ENCODE results near the gene FAM163A.

FAM163A gene

GRCh38 chr1:179748772-179749171, 5.7 kb downstream of the FAM163A start:
- no peak overlapping the region for H3K4me3 ChIP-seq (ENCODE audit: low read length)
- no peaks in the 10 kb centered on the region for H3F3A ChIP-seq (ENCODE audit: control insufficient read depth, insufficient read depth)
- no peaks in the 10 kb centered on the region for H3K9me2 ChIP-seq (replicated peaks; ENCODE audit: control insufficient read depth, low read length)
- H3K9me3 ChIP-seq (ENCODE audit: control insufficient read depth, insufficient read depth, low read length), result no peaks in the 10 kb centered on the region; the same call in 1 of the 2 replicates
- H3K4me1 ChIP-seq (ENCODE audit: control insufficient read depth, low read length), result no peaks in the 10 kb centered on the region
- no peaks in the 10 kb centered on the region for H3K36me3 ChIP-seq (ENCODE audit: control insufficient read depth, low read length)
- H4K20me1 ChIP-seq (ENCODE audit: control insufficient read depth, insufficient read depth, low read depth, low read length), result no peaks in the 10 kb centered on the region
- TF ChIP-seq EZH2phosphoT487 (IDR thresholded peaks at IDR 0.05; ENCODE audit: borderline replicate concordance, low read length), result no peak
- TF ChIP-seq, protein P1, sequence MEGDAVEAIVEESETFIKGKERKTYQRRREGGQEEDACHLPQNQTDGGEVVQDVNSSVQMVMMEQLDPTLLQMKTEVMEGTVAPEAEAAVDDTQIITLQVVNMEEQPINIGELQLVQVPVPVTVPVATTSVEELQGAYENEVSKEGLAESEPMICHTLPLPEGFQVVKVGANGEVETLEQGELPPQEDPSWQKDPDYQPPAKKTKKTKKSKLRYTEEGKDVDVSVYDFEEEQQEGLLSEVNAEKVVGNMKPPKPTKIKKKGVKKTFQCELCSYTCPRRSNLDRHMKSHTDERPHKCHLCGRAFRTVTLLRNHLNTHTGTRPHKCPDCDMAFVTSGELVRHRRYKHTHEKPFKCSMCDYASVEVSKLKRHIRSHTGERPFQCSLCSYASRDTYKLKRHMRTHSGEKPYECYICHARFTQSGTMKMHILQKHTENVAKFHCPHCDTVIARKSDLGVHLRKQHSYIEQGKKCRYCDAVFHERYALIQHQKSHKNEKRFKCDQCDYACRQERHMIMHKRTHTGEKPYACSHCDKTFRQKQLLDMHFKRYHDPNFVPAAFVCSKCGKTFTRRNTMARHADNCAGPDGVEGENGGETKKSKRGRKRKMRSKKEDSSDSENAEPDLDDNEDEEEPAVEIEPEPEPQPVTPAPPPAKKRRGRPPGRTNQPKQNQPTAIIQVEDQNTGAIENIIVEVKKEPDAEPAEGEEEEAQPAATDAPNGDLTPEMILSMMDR (IDR thresholded peaks at IDR 0.05; ENCODE audit: low read depth, low read length, poor library complexity, severe bottlenecking), result no peak
- no peaks in the 10 kb centered on the region for H3K79me2 ChIP-seq (ENCODE audit: control insufficient read depth, low read length)
- H3K27me3 ChIP-seq (ENCODE audit: control insufficient read depth, low read length), result no peaks in the 10 kb centered on the region
- H3K4me2 ChIP-seq (ENCODE audit: low read length), result no peak overlapping the region
- H3K27ac ChIP-seq (ENCODE audit: low read depth, low read length), result no peak overlapping the region

DNA sequence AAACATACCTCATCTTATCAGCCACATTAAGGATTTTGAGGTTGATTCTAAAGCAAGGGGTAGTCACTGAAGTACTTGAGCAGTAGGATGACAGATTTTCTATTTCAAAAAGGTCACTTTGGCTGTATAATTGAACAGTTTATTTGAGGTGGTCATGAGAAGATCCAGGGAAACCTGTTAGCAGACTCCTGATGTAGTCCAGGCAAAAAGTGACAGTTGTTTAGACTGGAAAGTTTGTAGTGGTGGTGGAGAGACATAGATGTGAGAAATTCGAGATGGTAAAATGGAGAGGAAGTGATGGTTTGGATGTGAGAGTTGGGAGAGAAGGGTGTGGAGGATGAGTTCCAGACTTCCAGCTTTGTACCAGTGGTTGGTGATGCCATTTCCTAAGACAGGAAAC, 7.5 kb downstream of the FAM163A start:
- Histone ChIP-seq H3K36me3 (ENCODE audit: control insufficient read depth, low read length) (no peaks in the 10 kb centered on the region), H3K4me3 (ENCODE audit: low read length) (no peak overlapping the region), H3K79me2 (ENCODE audit: control insufficient read depth, low read length) (no peaks in the 10 kb centered on the region), H3K27me3 (ENCODE audit: control insufficient read depth, low read length) (no peaks in the 10 kb centered on the region), H3K4me1 (ENCODE audit: control insufficient read depth, low read length) (no peaks in the 10 kb centered on the region), H3F3A (ENCODE audit: control insufficient read depth, insufficient read depth) (no peaks in the 10 kb centered on the region), H3K4me2 (ENCODE audit: low read length) (no peak overlapping the region), H3K9me2 (replicated peaks; ENCODE audit: control insufficient read depth, low read length) (no peaks in the 10 kb centered on the region), H4K20me1 (ENCODE audit: control insufficient read depth, insufficient read depth, low read depth, low read length) (no peaks in the 10 kb centered on the region), H3K9me3 (ENCODE audit: control insufficient read depth, insufficient read depth, low read length) (no peaks in the 10 kb centered on the region), H3K27ac (ENCODE audit: low read depth, low read length) (no peak overlapping the region)
- TF ChIP-seq, protein P1 (IDR thresholded peaks at IDR 0.05; ENCODE audit: low read depth, low read length, poor library complexity, severe bottlenecking), result no peak
- no peak for TF ChIP-seq EZH2phosphoT487 (IDR thresholded peaks at IDR 0.05; ENCODE audit: borderline replicate concordance, low read length)

GRCh38 chr1:179753061-179753460, 10.0 kb downstream of the FAM163A start:
- Histone ChIP-seq H3K79me2 (ENCODE audit: control insufficient read depth, low read length) (no peaks in the 10 kb centered on the region), H3K27me3 (ENCODE audit: control insufficient read depth, low read length) (no peaks in the 10 kb centered on the region), H3F3A (ENCODE audit: control insufficient read depth, insufficient read depth) (no peaks in the 10 kb centered on the region), H3K4me3 (ENCODE audit: low read length) (no peak overlapping the region), H3K36me3 (ENCODE audit: control insufficient read depth, low read length) (no peaks in the 10 kb centered on the region), H3K4me2 (ENCODE audit: low read length) (no peak overlapping the region), H3K27ac (ENCODE audit: low read depth, low read length) (no peak overlapping the region), H4K20me1 (ENCODE audit: control insufficient read depth, insufficient read depth, low read depth, low read length) (no peaks in the 10 kb centered on the region), H3K9me3 (ENCODE audit: control insufficient read depth, insufficient read depth, low read length) (no peaks in the 10 kb centered on the region), H3K4me1 (ENCODE audit: control insufficient read depth, low read length) (no peaks in the 10 kb centered on the region), H3K9me2 (replicated peaks; ENCODE audit: control insufficient read depth, low read length) (no peaks in the 10 kb centered on the region)
- TF ChIP-seq EZH2phosphoT487 (IDR thresholded peaks at IDR 0.05; ENCODE audit: borderline replicate concordance, low read length), result no peak
- TF ChIP-seq, protein P1 (IDR thresholded peaks at IDR 0.05; ENCODE audit: low read depth, low read length, poor library complexity, severe bottlenecking), result no peak

All from DOHH2 (cell line).